SK-N-SH (cell line): ENCODE results near the gene GSK3B.

Experiments
- EP300 ChIP-seq, 2 experiments: IDR thresholded peaks; 2 replicates each; pipeline versions ENCODE4 v1.4.0 to v1.6.1; 2012; ENCODE audit warnings: borderline replicate concordance in 1 of 2, low read depth in 1 of 2, low read length in 1 of 2
- GATA2 ChIP-seq: sonication (generic); formaldehyde crosslinking; IDR thresholded peaks from 2 replicates; pipeline ENCODE4 v1.5.0; 2020; ENCODE audit warnings: mild to moderate bottlenecking, missing genetic modification reagents
- JUND ChIP-seq: IDR thresholded peaks from 2 replicates; pipeline ENCODE4 v1.4.0; 2012
- MEF2A ChIP-seq: IDR thresholded peaks from 2 replicates; pipeline ENCODE4 v1.4.0; 2012; ENCODE audit warnings: low read depth, borderline replicate concordance
- NFIC ChIP-seq: IDR thresholded peaks from 2 replicates; pipeline ENCODE4 v1.4.0; 2012; ENCODE audit warnings: borderline replicate concordance
- NRF1 ChIP-seq: IDR thresholded peaks from 2 replicates; pipeline ENCODE4 v1.6.1; 2012; ENCODE audit warnings: low read depth, mild to moderate bottlenecking, low read length
- POLR2AphosphoS5 ChIP-seq: IDR thresholded peaks from 2 replicates; pipeline ENCODE4 v1.6.1; 2012; ENCODE audit warnings: low read depth, low read length
- TF ChIP-seq, protein P1 (sequence below): fragments of 200-600 bp; sonication (generic); IDR thresholded peaks from 2 replicates; pipeline ENCODE4 v1.6.1; 2017; ENCODE audit warnings: antibody characterized with exemption, mild to moderate bottlenecking, moderate library complexity
- TF ChIP-seq, protein P2 (sequence below): IDR thresholded peaks from 2 replicates; pipeline ENCODE4 v1.4.0; 2012; ENCODE audit warnings: low read depth
- TF ChIP-seq, protein P3 (sequence below): IDR thresholded peaks from 2 replicates; pipeline ENCODE4 v1.6.1; 2012; ENCODE audit warnings: mild to moderate bottlenecking, low read depth, low read length, moderate library complexity
- TF ChIP-seq, protein P4 (sequence below): fragments of 150-350 bp; IDR thresholded peaks from 2 replicates; pipeline ENCODE4 v1.6.1; 2016; ENCODE audit warnings: mild to moderate bottlenecking, low read depth, low read length
- TF ChIP-seq, protein P5 (sequence below): IDR thresholded peaks from 2 replicates; pipeline ENCODE4 v1.4.0; 2012; ENCODE audit warnings: low read depth, borderline replicate concordance

GRCh38 chr3:119778811-119779210 is 315.4 kb downstream of the GSK3B start:
- TF ChIP-seq, protein P1, sequence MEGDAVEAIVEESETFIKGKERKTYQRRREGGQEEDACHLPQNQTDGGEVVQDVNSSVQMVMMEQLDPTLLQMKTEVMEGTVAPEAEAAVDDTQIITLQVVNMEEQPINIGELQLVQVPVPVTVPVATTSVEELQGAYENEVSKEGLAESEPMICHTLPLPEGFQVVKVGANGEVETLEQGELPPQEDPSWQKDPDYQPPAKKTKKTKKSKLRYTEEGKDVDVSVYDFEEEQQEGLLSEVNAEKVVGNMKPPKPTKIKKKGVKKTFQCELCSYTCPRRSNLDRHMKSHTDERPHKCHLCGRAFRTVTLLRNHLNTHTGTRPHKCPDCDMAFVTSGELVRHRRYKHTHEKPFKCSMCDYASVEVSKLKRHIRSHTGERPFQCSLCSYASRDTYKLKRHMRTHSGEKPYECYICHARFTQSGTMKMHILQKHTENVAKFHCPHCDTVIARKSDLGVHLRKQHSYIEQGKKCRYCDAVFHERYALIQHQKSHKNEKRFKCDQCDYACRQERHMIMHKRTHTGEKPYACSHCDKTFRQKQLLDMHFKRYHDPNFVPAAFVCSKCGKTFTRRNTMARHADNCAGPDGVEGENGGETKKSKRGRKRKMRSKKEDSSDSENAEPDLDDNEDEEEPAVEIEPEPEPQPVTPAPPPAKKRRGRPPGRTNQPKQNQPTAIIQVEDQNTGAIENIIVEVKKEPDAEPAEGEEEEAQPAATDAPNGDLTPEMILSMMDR: no peak
- TF ChIP-seq JUND: no peak
- TF ChIP-seq MEF2A: no peak
- TF ChIP-seq POLR2AphosphoS5: no peak
- TF ChIP-seq, protein P2, sequence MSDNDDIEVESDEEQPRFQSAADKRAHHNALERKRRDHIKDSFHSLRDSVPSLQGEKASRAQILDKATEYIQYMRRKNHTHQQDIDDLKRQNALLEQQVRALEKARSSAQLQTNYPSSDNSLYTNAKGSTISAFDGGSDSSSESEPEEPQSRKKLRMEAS: no peak
- TF ChIP-seq EP300 (IDR thresholded peaks at IDR 0.05; ENCODE audit: borderline replicate concordance in 1 of 2, low read depth in 1 of 2, low read length in 1 of 2): no peak
- no peak for TF ChIP-seq NFIC
- no peak for TF ChIP-seq GATA2 (CRISPR knock-in tag)
- TF ChIP-seq, protein P3, sequence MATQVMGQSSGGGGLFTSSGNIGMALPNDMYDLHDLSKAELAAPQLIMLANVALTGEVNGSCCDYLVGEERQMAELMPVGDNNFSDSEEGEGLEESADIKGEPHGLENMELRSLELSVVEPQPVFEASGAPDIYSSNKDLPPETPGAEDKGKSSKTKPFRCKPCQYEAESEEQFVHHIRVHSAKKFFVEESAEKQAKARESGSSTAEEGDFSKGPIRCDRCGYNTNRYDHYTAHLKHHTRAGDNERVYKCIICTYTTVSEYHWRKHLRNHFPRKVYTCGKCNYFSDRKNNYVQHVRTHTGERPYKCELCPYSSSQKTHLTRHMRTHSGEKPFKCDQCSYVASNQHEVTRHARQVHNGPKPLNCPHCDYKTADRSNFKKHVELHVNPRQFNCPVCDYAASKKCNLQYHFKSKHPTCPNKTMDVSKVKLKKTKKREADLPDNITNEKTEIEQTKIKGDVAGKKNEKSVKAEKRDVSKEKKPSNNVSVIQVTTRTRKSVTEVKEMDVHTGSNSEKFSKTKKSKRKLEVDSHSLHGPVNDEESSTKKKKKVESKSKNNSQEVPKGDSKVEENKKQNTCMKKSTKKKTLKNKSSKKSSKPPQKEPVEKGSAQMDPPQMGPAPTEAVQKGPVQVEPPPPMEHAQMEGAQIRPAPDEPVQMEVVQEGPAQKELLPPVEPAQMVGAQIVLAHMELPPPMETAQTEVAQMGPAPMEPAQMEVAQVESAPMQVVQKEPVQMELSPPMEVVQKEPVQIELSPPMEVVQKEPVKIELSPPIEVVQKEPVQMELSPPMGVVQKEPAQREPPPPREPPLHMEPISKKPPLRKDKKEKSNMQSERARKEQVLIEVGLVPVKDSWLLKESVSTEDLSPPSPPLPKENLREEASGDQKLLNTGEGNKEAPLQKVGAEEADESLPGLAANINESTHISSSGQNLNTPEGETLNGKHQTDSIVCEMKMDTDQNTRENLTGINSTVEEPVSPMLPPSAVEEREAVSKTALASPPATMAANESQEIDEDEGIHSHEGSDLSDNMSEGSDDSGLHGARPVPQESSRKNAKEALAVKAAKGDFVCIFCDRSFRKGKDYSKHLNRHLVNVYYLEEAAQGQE: no peak
- TF ChIP-seq NRF1: no peak
- TF ChIP-seq, protein P4, sequence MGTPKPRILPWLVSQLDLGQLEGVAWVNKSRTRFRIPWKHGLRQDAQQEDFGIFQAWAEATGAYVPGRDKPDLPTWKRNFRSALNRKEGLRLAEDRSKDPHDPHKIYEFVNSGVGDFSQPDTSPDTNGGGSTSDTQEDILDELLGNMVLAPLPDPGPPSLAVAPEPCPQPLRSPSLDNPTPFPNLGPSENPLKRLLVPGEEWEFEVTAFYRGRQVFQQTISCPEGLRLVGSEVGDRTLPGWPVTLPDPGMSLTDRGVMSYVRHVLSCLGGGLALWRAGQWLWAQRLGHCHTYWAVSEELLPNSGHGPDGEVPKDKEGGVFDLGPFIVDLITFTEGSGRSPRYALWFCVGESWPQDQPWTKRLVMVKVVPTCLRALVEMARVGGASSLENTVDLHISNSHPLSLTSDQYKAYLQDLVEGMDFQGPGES: no peak
- TF ChIP-seq, protein P5, sequence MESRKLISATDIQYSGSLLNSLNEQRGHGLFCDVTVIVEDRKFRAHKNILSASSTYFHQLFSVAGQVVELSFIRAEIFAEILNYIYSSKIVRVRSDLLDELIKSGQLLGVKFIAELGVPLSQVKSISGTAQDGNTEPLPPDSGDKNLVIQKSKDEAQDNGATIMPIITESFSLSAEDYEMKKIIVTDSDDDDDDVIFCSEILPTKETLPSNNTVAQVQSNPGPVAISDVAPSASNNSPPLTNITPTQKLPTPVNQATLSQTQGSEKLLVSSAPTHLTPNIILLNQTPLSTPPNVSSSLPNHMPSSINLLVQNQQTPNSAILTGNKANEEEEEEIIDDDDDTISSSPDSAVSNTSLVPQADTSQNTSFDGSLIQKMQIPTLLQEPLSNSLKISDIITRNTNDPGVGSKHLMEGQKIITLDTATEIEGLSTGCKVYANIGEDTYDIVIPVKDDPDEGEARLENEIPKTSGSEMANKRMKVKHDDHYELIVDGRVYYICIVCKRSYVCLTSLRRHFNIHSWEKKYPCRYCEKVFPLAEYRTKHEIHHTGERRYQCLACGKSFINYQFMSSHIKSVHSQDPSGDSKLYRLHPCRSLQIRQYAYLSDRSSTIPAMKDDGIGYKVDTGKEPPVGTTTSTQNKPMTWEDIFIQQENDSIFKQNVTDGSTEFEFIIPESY: no peak
